HG03045 (cell line): ENCODE results near the gene BORCS5.
"Not testable (repeated sequence)": the region's sequence is repeated elsewhere in the genome, so short reads cannot be mapped to it uniquely, and the experiment has no call there.

ENCODE experiments used
- ATAC-seq: cut with Tn5 transposase; IDR thresholded peaks from one replicate; pipeline ENCODE4 v1.9.1; 2021; ENCODE audit warnings: mild to moderate bottlenecking, moderate library complexity; ENCODE audit not compliant: unreplicated experiment

The BORCS5 gene

DNA sequence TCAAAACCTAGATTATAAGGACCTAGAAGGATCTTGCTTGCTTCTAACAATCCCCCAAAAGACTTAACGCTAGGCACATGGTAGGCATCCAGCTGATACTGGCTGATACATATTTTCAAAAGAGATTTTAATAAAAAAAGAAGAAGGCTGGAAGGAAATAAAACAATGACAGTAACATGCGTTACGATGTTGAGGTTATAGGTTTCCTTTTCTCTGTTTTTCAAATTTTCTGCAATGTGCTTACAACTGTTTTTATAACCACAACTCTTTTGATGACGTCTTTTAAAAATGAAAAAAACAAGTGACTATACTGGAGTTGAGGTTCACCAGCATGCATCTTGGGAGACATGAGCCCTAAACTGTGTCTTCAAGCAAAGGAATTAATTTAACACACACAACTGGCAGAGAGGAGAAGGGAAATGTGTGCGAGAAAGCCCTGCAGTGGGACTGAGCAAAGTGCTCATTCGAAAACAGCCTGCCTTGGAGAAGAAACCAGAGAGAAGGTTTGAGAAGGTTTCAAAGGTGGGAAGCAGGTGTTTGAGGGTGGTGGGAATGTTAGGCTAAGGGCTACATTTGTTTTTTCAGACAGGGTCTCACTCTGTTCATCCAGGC, 125.4 kb downstream of the BORCS5 start:
- no peak for ATAC-seq

DNA sequence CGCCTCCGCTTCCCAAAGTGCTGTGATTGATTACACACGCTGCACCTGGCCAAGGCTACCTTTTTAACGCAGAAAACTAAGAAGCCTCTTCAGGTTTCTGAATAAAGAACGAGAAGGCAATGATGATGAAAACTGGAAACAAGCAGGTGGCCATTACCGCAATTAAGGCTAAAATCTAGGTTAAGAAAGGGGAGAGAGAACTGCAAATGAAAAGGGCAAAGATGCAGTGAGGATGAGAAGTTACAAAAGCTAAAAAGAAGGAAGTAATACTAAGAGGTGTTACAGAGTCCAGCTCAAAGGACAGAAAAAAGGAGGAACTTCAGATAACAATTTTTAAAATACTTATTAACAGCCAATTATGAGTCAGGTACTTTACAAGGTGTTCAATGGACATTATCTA, 126.1 kb downstream of the BORCS5 start:
- no peak for ATAC-seq

DNA sequence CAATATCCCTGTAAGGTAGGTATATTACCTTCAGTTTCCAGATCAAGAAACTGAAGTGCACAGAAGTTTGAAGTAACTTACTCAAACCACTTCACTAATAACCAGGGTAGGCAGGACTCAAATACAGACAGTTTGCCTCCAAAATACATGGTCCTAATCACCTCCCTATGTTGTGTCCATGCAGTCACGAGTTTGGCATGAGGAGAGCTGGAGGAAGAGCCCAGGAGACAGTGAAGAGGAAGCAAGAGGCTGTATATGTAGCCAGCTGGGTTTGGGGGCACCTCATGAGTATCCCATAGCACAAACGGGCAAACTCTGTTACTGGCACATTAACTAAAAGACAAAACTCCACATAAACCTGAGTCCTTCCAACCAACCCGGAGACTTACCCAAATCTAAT, 126.6 kb downstream of the BORCS5 start:
- no peak for ATAC-seq

DNA sequence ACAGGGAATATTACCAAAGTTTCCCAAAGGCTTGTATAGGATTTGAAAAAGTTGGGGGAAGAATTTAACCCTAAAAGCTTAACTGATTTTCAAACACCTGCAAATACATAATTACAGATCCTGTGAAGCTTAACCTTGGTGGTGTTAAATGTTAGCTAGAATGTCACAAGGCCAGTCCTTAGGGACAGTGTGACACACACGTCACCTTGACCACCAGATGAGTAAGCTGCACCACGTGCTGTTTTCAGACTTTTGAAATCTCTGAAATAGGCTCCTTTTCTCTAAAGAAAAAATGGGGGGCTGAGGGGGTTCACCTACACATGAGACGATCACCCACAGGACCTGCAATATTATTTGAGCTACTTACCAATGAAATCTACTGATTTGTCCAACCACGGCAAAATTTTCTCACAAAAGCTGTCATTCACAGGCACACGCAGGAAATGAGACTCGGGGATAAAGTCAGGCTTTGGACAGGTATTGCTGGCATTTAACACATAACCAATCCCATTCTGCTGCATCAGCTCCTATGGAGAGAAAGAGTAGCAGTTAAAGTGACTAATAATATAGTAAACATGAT, 129.9 kb downstream of the BORCS5 start:
- no peak for ATAC-seq

DNA sequence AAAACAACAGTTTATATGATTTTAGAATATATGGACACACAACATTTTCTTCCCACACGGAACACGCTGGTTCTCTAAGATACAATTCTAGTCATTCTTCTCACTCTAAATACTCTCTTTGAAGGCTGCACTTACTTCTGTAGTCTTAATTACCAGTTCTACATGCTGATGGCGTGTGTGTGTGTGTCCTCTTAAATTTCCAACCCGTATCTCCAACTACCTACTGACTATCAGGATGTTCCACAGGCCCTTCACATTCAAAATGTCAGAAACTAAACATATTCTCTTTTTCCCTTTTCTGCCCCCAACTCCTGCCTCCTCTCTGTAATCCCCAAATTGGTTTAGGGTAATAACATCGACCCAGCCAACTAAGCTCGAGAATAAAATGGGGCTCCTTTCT, 130.6 kb downstream of the BORCS5 start:
- no peak for ATAC-seq

DNA sequence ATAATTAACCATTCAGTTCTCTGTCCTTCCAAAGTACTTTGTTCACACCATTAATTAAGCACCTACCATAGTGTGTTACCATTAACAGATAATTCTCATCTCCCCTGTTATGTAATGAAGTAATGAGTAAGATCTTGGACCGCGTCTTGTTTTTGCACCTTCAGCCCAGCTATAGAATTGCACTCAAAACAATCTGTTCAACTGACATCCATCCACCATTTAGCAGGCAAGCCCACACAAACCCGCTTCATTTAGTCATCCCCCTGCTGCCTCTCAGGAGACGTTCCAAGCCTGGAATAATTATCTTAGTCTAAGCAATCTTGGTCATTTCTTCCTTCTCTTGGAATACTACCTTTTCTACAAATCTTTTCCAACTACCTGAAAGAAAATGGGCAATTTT, 131.4 kb downstream of the BORCS5 start:
- no peak for ATAC-seq

DNA sequence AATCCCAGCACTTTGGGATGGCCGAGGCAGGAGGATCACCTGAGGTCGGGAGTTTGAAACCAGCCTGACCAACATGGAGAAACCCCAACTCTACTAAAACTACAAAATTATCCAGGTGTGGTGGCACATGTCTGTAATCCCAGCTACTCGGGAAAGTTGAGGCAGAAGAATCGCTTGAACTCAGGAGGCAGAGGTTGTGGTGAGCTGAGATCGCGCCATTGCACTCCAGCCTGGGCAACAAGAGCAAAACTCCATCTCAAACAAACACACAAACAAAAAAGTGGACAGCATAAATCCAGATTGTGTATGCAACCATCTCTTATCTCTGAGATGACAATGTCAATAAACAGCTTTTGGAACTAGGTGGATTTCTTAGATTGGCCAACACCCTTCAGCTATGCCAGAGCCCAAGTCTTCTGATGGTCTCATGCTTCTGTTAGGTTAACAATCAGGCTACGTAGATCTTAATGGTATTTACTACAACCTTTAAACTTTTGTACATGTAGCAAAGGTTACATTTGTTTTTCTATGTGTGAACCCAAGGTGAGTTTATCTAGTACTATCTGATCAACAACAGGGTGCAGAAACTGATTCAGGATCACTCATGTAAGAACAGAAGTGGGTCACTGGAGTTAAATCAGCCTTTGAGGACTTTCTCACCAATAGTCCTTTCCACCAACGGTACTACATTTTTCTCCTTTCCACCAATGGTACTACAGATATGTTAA, 132.1 kb downstream of the BORCS5 start:
- ATAC-seq, result no peak

DNA sequence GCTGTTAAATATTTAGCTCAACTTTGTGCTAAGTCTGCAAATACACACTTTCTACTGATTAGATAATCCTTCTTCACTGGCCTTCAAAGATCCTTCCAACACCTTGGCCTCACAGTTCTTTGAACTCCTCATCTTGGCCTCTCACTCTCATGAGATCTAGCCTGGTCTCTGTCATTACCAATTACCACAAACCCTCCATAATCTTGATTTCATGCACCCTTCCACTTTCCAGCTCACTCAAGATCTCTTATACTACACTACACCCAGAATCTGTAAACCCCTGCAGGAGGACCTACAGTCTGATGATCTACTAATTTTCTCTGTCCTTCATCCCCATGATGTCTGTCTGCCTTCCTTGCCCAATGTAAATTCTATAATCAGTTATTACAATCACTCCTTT, 134.7 kb downstream of the BORCS5 start:
- no peak for ATAC-seq

DNA sequence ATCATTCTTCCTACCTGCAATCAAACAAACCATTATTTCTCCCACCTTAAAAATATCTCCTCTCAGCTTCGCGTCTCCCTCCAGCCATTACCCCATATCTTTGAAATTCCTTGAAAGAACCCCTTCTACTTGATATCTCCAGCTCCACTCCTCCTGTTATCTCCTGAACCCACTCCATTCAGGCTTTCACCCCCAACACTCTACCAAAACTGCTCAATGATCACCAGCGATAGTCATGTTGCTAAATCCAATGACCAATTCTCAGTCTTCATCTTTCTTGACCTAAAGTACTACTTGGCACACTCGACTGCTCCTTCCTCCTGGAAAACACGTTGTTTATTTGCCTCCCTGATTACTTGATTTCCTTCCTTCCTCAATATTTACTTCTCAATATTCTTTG, 135.7 kb downstream of the BORCS5 start:
- ATAC-seq, result no peak

DNA sequence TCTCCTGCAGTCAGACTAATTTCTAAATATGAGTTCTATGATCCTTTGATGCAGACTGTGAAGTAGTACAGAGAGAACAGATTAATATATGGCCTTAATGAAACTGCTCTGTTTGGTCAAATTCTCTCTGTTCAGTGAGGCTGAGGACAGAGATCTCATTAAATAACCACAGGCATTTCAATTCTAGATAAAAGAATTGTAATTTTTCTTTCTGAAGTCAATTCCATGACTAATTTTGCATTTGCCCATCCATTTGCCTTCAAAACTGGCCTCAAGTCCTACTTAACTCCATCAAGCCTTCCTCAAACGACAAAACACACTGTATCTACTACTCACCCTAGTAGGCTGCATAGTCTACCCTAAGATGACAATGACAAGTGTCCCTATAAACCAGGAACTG, 138.7 kb downstream of the BORCS5 start:
- ATAC-seq, result no peak

DNA sequence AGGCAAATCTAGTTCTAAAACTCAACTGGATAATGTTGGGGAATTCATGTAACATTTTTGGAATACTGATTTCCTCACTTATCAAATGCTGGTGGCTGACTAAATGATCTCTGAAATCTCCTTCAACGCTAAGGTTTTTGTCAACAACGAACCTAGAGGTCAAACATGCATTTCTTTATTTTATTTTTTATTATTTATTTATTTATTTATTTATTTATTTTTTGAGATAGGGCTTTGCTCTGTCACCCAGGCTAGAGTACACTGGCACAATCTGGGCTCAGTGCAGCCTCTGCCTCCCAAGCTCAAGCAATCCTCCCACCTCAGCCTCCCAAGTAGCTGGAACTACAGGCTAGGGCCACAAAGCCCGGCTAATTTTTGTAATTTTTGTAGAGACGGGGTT, 141.3 kb downstream of the BORCS5 start:
- ATAC-seq, result no peak

DNA sequence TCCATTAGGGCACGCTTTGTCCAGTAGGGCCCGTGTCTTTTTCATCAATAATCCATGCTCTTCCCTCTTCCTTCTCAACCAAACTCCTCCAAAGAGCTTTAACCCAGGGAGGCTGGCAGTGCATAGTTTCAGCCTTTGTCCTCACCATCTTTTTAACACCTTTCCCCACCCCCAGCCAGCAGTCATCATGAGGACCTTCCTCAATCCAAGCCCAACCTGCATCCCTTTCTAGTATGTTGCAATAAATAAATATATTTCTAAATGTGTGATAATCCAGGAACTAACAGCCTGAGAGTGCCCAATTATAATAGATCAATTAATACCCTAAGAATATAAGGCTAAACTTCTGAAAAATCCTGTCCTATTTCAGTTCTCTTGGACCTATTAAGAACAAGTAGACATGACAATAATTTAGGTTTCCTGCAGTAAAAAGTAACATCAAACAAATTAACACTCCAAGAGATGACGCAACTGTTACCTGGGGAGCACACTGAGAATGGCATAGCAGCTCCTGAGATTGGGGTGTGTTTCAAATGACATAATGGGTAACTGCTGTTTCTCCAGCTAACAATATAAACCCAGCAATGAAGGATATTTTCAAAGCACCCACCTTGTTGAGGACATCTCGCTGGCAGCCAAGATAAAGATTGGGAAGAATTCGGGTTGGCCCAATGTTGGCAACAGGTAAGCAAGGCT, 143.2 kb downstream of the BORCS5 start:
- ATAC-seq, result no peak

DNA sequence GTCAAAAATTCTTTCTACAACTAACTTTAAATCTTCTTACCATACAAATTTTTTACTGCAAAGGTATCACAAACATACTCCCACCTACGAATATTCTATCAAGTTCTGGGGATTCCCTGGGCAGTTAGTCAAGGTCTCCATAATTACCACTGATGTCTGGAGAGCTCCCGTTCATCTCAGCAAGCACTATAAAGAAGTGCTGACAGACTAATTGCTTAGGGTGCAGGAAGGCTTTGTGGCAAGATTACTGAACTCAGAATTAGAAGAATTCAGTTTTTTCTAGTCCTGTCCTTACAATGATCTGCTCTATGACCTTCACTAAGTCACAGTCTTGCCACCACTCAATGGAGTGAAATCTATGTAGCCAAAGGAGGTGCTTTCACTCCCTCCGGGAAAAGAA, 144.2 kb downstream of the BORCS5 start:
- ATAC-seq, result no peak

DNA sequence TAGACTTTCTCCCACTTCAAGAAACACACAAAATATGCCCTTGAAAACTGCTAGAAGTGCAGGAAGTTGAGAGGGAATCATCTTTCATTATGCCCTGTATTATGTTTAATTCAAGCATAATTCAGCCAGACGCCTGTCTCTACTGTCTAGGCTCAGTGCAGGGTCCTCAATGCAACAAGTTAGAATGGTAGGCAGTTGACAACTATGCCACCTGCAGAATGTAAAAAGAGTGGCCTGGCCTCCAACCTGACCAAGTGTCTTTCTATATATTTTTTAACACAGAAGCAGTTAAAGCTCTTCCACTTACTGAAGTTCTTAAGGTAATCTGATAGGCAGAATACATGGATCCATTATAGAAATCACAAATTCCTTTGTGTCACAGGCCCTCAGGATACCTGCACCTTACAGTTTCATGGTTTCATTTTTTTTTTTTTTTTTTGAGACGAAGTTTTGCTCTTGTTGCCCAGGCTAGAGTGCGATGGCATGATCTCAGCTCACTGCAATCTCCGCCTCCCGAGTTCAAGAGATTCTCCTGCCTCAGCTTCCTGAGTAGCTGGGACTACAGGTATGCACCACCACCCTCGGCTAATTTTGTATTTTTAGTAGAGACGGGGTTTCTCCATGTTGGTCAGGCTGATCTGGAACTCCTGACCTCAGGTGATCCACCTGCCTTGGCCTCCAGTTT, 145.4 kb downstream of the BORCS5 start:
- not testable (repeated sequence) for ATAC-seq

DNA sequence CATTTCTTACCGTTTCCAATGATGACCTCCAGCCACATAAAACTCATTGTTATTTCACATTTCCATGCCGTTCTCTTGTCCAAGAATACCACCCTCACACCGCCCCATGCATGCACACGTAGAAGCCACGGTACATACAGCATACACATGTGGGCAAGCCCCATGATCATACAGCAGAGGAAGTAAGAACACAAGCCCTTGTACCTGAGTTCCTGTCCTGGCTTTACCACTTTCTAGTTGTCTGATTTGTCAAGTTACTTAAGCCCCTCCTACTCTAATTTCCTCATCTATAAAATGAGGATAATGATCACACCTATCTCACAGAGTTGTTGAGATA, 145.9 kb downstream of the BORCS5 start:
- ATAC-seq, result no peak

DNA sequence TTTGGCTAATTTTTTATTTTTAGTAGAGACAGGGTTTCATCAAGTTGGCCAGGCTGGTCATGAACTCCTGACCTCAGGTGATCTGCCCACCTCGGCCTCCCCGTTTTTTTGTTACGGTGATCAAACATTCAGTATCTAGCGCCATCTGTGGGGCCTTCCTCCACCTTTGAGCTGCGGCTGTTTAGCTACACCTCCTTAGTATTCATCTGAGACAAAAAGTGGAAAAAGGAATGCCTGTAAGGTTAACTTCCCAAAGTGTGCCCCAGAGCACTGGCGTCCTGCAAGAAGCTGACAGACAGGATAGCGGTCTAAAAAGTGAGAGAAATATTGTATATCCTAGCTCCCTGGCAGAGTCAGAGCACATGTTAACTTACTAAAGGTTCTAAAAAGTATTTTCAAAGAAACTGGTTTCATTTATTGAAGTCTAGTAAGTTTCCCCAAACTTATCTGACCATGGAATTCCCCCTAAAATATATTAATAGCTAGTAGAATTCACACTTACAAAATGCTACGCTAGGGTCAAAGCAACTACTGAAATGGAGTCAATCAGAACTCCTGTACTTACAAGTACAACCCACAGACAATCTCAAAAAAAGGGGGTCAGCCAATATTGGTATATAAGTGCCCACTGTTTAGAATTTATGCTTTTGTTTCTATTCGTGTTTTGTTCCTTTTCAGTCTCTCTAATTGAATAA, 146.7 kb downstream of the BORCS5 start:
- ATAC-seq, result no peak

DNA sequence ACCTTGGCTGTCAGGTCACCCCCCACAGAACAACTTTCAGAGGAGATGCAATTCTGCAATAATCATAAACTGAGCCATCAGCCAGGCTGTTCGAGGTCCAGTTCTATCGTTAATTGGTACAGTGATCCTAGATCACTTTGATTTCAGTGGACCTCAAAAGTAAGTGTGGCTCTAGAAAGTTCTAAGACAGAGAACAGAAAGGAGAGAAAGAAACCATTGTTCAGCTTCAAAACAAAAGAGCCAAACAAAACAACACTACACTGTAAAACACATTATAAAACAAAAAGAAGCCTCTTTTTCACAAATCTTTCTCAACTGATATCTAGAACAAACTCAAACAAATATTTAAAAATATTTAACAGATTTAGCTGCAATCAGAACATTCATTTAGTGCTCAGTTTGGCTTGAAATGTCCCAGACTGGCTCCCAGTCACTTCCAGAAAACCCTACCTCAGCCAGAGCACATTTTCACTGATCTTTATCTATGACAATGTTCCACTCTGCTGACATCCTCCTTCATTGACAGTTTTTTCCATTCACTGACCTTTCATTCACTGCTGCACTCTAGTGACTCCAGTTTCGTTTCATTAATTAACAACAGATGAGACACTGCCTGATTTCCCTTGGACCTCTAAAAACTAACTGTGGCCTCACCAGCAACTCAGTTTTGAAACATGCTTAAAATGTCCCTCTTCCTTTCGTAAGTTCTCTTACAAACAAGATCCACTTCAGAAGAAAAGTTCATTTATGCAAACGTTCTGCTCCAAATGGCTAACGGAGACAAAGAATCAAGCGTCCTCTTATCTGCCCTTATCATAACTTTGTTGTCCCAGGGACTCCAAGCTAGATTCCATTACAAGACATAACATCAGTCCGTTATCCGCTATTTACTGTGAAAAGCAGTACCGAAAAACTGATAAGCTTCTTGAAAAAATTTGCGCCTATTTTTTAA, 148.9 kb downstream of the BORCS5 start:
- peak; percentile 71 for ATAC-seq

DNA sequence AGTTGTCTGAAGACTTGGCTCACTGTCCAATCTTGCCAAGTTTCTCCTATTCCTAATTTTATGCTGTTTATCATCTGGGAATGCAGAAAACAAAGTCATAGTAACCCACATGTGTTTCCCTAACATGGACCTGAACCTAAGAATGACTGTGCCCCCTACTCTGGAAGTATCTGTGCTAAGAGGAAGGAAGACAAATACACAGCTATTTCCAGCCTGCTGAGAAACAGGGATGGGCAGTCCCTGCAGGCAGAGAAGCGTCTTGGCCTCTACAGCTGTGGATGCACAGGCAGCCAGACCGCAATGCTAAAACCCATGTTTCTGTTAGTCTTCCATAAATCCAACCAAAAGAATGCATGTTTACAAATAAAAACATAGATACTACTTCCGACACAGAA, 149.6 kb downstream of the BORCS5 start:
- ATAC-seq, result no peak

DNA sequence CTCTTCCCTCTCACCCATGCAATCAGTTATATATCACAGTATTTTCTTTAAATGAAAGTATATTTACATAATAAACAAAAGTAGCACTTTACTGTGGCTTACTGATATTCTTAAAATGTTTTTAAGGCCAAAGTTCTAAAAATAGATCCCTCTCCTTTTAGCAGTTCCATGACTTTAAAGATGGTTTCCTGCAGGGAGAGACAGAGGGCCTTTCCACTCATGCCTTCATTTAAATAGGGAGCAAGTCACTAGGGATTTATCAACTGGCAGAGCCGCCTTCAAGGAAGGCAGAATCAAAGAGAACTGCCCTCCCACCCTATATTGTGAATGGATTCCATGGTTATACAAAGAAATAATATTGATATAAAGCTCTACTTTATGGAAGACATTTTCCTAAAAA, 150.2 kb downstream of the BORCS5 start:
- no peak for ATAC-seq

DNA sequence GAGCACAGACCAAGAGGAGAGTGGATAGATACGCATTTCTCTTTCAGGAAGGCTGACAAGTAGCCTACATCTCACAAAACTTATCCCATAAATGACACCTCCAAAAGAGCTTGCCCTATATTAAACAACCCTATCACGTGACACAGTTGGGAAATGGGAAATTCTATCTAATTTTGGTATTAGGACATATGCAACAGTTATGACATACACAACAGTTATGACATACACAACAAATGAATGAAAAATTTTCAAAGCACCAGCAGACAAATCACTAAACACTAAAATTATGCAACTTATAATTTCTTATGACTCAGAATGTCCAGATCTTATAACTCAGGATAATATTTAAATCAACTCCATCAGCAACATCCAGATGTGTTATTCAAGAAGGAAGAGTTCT, 151.7 kb downstream of the BORCS5 start:
- no peak for ATAC-seq
